ENCODE measurements around the gene IL1RAPL1.
"Not testable (repeated sequence)": the region's sequence is repeated elsewhere in the genome, so short reads cannot be mapped to it uniquely, and the experiment has no call there.

Gene IL1RAPL1

DNA sequence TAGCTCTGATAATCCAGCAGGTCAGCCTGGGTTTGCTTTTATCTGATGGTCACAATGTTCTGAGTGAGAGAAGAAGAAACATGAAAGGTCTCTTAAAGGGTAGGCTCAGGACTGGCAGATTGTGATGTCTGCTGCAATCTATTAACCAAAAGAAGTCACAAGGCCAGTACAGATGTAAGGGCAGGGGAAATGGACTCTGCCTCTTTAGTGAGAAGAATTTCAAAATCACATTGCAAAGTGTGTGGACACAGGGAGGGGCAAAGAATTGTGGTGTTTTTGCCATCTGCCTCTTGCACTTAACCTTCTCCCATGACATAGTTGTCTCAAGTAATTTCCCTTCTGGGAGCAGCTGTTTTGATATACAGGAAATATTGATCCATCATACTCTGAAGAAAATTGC lies 40.9 kb downstream of the IL1RAPL1 start:
- DNase-seq = no peak

DNA sequence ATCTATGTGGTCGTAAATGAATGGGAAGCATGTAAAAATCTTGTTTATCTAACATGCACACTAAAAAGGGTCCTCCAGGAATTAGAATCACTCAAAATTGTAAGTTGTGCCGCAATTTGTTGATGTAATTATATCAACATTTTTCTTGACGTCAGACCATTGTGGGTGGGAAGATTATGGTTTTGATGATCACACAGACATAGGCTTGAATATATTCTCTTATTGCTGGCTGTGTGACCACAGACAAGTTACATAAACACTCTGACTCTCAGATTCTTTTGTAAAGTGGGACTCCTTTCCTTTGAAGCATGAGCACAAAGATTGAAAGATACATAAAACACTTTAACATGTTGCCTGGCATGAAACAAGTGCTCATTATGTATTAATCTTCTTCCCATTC lies 51.5 kb downstream of the IL1RAPL1 start:
- DNase-seq = no peak

DNA sequence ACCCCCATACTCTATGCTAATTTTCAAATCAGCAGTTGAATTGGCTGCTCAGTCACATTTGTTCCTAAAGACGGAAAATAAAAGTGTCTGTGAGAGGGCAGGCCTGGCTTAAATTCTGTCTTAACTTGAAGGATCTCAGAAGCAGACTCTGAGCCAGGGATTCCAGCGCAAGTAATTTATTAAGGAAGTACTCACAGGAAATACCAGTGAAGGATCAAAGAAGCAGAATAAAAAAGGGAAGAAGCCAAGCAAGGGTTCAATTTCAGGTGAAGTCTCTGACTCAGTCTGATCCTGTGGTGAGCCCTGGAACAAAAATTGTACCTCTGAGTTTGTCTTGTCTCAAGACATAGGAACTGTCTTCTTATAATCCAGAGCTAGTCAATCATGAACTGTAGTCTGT lies 52.2 kb downstream of the IL1RAPL1 start:
- no peak for DNase-seq

DNA sequence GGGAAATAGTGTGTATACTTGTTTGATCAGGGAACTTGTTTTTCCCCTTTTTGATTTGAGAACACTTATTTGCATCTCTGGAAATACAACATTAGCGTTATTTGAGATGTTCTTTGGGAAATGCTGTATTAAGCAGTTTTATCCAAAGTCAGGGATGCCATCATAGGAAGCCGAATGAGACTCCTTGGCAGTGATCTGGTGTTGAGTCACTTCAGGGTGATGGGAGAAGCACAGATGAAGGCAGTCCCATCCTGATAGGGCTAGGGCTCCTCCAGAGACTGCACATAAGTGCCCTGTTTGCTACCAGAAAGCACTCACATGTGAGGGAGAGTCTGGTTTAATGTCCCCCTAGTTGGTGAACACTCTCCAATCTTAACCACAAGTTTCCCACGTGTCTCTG lies 62.3 kb downstream of the IL1RAPL1 start:
- no peak for DNase-seq

DNA sequence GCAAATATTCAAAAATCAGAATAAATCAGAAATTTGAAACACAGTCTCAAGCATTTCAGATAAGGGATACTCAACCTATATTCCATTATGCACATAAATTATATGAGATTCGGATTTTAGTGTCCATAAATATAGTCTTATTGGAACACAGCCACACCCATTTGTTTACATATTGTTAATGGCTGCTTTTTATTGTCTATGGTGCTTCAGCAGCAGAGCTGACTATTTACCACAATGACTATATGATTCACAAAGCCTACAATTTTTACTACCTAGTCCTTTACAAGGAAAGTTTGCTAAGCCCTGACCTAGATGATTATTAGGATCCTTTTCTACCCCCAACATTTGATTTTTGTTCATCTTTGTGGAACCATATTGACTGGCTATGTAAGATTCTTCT lies 63.9 kb downstream of the IL1RAPL1 start:
- DNase-seq = no peak

DNA sequence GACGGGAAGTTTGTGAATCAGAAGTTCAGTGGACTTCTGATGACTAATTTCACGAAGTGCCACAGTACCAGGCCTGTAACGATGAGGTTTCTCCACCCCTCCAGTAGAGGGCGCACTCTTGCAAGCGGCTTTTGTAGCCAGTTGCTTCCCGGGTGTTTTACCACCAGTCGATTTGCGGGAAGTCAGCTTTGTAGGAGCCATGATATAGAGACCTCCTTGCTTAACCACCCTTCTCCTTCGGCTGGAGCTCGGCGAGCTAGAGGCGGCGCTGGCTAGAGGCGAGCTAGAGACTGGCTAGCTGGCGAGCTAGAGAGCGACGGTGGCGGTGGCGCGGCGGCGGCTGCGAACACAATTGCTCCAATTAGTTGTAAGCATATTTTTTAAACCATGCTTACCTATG lies 72.0 kb downstream of the IL1RAPL1 start:
- no peak for DNase-seq

DNA sequence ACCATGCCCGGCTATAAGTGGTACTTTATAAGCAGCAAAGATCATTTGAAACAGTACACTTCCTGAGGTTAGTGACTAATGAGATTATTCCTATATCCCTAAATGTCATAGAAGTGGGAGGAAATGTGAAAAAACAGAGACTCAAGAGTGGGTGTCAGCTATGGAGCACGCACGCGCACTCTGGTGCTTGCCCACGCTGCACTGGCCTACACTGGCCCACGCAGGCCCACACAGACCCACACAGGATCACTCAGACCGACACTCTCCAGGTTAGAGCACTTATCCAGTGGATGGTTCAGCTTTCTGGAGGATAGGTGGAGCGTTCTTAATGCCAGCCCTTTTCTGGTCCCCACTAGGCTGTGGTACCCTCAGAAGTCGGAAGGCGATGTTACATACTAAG lies 78.5 kb downstream of the IL1RAPL1 start:
- no peak for DNase-seq

DNA sequence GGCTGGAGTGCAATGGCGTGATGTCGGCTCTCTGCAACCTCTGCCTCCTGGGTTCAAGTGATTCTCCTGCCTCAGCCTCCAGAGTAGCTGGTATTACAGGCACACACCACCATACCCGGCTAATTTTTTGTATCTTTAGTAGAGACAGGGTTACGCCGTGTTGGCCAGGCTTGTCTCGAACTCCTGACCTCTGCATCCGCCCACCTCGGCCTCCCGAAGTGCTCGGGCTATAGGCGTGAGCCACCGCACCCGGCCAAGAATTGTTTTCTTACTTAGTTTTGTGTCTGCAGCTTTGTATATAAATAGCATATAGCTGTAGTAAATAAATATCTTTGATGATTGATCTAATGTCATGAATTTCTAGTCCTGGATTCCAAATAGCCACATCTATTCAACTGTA lies 81.1 kb downstream of the IL1RAPL1 start:
- no peak for DNase-seq

DNA sequence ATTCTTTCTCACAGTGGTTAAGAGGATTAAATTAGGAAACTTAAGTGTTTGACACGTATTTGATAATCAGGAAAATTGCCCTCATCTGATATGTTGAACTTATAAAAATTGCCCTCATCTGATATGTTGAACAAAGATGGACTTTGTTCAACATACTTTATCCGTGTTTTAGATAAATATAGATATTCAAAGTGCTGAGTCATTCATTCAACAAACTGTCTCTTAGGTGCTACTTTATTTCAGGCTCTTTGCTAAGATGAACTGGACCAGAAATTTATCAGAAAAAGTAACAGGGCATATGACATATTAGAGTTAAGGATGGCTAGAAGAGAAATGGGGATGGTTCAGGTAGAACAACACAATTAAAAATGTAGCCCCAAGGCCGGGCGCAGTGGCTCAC lies 81.7 kb downstream of the IL1RAPL1 start:
- DNase-seq = no peak

DNA sequence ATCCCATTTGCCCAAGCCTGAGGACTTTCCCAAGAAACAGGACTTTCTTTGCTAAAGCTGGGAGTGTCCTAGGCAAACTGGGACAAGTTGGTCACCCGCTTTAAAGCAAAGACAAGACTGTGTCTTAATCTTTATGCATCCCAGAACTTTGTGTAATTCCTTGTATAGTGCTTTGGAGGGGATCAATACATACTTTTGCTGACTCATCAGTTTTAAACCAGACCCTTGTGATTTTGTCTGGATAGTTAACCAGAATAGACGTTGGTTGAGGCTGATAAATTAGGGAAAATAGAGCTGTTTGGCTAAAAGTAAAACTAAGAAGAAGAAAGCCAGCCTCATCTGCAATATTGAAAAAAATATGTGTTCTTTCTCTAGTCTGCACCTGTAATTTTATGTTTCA lies 82.8 kb downstream of the IL1RAPL1 start:
- no peak for DNase-seq

DNA sequence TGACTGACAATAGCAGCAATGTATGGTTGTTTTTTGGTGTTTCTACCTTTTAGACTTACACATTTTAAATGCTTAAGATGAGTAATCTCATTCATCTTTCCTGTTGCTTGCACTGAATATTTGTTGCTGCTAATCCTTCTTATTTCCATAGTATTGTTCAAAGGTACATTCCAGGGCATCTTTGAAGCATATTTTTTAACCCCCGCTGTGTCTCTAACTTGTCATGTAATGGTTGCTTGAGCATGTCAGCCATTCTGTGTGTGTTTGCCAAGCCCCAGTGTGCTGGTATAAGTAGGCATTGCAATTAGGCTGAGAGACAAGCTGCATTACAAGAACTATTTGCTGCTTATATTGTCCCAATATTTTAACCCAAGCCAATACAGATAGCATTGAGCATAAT lies 87.9 kb downstream of the IL1RAPL1 start:
- no peak for DNase-seq

DNA sequence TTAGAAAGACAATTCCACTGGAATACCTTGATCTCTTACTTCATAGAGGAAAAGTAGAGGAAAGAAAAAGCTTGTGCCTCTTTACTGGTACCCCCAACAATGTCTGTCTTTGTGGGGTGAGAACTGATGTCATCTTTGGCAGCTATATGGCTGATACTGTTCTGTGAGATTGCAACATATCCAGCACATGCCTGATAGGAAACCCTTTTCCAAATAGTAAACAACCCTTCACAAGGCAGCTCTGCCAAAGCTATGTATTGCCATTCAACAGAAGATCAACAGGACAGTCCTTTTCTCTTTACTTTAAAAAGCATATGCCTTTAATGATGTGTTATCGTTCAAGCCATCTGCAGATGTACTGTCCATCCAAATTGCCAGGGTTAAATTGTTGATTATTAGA lies 105.9 kb downstream of the IL1RAPL1 start:
- DNase-seq = no peak

DNA sequence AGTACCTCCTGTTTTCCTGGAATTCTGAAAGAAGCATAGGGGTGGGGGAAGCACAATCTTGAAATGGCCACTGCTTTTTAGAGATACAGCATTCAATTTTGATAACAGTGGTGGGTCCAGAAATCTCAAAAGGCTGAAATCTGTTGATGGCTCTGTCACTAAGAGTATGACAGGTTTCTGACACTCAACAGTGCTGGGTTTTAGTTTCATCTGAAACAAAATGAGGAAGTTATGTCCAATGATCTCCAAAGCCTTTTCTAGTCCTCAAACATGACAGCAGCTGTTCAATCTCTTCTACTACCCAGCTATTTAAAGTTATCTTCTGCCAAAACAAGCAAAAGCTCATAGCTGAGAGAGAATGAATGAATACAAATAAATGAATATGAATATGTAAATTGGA lies 110.5 kb downstream of the IL1RAPL1 start:
- no peak for DNase-seq

DNA sequence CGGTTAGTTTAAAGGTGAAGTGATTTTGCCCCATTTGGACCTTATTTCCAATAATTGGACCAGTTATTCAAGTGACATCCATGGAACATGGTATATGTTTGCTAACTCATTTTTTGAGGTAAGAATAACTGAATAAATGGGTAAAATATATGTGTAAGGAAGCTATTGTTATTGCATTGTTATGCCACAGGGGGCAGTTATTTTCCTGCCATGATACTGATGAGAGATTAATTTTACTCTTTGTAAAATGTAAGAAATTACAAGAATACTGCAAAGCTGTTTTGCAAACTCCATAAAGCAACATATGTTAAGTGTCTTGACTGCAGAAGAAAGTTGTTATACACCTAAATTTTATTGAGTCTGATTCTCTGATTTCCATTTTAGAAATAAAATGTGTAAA lies 114.0 kb downstream of the IL1RAPL1 start:
- no peak for DNase-seq

DNA sequence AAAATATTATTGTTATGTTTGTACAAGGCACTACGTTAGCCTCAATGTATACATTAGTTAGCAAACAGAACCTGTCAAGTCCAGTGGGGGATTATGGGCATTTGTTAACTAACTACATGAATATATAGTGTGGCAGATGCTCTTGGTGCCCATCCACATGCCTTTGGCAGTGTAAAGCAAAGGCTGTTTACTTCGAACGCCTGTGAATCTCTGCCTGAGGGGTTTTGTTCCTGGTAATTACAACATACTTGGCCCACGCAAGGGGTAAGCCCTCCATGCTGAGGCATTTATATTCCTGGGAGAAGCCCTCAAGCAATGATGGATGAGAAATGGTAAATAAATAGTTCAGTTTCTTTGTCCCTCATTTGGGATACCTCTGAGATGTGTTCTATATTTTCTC lies 119.7 kb downstream of the IL1RAPL1 start:
- no peak for DNase-seq

DNA sequence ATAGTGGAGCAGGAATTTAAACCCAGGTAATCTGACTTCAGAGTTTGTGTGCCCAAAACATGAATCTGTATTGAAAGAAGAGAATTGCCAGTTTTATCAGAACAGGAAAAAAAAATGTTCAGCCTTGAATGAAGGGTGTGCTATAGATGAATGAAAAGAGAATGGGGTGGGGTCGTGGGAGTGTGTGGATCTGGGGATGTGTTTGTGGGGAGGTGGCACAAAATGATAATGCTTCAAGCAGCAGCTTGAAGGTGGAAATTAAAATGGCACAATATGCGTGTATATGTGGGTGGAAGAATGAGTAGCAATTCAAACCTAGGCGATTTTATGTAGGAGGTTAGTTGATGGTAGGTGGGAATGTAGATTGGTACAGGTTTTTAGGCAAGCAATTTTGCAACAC lies 122.2 kb downstream of the IL1RAPL1 start:
- DNase-seq = no peak

DNA sequence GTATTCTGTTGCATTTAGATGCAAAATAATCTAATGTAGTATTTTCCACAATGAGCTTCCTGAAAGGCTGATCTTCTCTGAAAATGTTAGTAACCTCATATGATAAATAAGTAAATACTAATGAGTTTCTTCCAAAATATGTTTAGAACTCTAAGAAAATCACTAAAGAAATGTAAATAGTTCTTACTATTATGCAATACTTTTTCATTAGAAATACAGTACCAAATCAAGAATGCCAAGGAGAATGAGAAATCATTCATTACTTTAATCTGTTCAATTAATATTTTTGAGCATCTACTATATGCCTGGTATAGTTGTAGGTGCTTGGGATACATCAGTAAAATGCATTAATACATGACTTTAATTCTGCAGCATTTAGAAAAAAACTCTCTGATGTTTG lies 130.6 kb downstream of the IL1RAPL1 start:
- DNase-seq = no peak

DNA sequence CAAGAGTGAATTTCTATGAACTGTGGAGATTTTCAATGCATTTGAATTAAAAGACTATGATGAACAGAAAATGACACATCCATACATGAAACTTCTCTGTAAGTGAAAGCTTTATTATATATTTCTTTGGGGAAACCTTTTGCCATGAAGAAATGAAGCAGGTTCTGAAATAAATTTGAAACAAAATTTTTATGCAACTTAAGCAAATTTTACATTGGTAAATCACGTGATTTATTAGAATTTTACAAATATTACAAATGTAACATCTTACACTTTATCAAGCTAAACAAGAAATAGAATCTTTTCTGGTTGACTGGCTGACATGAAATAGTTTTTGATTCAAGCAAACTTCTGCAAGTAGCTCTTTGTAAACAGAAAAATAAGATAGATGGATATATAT lies 131.2 kb downstream of the IL1RAPL1 start:
- no peak for DNase-seq

DNA sequence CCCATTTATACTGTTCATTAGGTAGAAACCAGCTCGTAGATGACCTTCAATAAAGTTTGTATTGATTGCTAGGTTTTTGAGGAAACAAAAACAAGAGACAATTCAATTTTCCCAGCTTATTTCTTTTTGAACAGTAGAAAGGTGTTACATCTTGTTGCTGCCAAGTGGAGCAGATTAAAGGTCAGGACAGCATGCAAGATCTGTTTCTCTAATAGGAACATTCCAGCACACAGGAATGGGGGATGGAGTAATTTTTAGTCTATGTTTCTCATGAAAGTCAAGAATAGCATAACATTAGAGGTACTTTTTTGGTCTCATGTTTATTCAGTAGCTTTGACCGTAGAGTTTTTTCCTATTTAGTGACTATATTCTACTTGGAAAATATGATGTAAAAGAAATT lies 132.4 kb downstream of the IL1RAPL1 start:
- no peak for DNase-seq

DNA sequence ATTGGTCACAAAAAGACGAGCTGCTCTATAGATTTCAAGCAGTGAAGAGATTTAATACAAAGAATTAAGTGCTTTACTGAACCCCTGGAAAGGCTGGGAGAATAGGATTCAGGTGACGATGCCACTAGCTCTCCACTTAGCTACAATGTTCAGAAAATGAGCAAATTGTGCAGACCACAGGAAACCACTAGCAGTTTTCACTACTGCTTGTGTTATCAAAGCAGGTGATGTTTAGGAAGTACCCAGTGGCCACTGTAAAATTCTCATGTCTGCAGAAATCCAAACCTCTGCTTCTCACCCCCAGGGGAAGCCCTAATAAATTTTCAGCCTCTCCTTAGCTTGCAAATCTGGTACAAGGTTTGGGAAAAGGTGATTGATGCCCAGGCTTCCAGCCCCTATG lies 165.1 kb downstream of the IL1RAPL1 start:
- no peak for DNase-seq

DNA sequence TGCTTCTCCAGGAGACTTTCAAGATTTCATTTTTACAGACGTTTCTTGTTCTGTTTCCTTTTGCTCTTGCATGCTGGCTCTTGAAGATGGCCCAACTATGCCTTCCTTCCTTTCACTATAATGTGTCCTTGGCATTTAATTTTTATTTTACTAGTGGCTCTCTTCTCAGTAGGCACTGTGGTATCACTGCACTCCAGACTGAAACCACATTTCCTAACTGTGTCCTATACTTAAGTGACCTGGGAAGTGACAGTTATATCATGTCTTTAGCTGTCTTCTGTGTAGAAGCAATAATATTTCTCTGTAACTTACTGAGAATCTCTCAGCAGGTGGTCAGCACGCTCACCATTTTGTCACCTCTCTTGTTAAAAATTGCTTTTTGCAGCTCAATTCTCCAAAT lies 168.9 kb downstream of the IL1RAPL1 start:
- no peak for DNase-seq

DNA sequence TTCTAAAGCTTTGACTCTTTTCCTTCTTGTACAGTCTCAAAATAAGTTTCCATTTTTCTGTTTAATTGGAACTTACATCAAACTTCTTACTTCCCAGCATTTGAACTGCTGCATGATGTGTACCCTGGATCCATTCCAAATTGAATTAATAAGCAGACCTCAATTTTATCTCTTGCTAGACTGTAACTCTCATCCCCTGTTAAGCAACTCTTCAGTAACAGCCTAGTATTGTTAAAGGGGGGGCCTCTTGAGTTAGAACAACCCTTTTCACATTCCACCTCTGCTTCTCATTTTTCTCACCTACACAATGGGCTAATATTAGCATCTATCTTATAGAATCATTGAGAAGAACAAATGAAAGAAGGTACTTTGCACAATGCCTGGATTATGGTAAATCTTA lies 169.4 kb downstream of the IL1RAPL1 start:
- no peak for DNase-seq

DNA sequence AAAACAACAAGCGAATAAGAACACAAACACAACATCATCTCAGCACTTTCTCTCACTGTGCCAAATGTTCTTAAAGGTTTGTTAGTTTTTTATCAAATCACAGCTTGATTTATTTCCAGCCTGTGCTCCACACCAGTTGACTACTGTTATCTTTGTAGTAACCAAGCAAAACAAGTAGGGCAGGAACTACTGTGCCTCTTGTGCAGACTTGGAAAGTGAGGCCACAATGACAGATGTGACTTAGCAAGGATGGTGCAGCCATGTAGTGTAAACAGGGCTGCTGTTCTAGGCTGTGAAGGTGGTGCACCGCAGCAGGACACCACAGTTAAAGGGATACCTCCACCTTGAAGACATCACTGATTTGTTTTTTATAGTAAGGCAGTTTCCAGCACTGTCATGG lies 170.0 kb downstream of the IL1RAPL1 start:
- no peak for DNase-seq

DNA sequence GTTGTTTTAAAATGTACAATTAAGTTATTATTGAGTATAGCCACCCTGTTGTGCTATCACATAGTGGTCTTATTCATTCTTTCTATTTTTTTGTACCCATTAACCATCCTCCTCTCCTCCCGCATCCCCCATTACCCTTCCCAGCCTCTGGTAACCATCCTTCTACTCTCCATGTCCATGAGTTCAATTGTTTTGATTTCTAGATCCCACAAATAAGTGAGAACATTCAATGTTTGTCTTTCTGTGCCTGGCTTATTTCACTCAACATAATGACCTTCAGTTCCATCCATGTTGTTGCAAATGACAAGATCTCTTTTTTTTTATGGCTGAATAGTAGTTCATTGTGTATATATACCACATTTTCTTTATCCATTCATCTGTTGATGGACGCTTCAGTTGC lies 179.3 kb downstream of the IL1RAPL1 start:
- not testable (repeated sequence) for DNase-seq

DNA sequence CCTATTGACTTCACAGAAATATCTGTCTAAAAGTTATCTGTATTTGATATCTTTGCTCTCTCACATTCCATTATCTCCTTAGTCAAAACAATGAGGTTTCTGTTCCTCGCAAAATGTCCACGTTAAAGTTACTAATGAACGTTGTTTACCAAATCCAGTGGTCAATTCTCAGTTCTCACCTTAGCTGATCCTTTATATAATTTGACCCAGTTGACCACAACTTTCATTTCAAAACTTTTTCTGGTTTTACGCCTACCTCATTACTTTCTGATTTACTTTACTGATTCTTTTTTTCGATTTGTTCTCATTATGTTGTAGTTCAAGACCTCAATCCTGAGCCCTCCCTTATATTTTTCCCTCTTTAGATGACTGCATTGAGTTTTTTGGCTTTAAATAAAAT lies 186.6 kb downstream of the IL1RAPL1 start:
- DNase-seq = no peak

DNA sequence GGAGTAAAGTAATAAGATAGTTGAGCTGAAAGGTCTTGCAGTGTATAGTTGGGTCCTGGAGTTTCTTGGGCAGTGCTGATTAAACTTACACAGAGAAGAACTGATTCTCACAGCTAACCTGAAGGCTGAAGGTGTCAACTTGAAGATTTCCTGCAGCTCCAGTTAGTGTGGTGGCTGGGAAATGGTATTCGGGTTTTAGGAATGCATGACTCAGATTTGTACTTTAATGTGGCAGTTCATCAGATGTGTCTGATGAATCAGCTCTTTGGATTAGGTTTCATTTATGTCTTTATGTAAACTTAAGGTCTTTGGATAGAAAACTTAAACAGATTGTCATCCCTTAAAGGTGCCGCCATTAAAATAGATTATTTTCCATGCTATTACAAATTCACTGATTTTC lies 200.0 kb downstream of the IL1RAPL1 start:
- no peak for DNase-seq
